ENCODE data around the gene LYST.

GRCh38 chr1:235820061-235820460 is 46.6 kb downstream of the LYST start:
- no peak for TF ChIP-seq CTCF (IDR thresholded peaks at IDR 0.05; ENCODE audit: low read length)
- TF ChIP-seq EZH2phosphoT487 (IDR thresholded peaks at IDR 0.05; ENCODE audit: low read length), result no peak

Data from MM.1S (cell line).